GM12873 (cell line): Measurements from ENCODE around the gene ARX.

Source experiments
- CTCF ChIP-seq: IDR thresholded peaks from 2 replicates; pipeline ENCODE4 v1.5.1; 2012; ENCODE audit warnings: low read depth, mild to moderate bottlenecking, moderate library complexity, low read length, control low read depth; ENCODE audit not compliant: insufficient read depth; ENCODE audit errors: missing control alignments

Gene ARX

GRCh38 chrX:25005034-25005381, 10.8 kb downstream of the ARX start:
- TF ChIP-seq CTCF = no peak

- TF ChIP-seq CTCF = no peak
These were observed 11.2 kb downstream of the ARX start for GRCh38 chrX:25004485-25005032.

- TF ChIP-seq CTCF = no peak
These were observed 11.7 kb downstream of the ARX start for GRCh38 chrX:25004040-25004439.

- no peak for TF ChIP-seq CTCF
These were observed 12.5 kb downstream of the ARX start for GRCh38 chrX:25003066-25003849.

- no peak for TF ChIP-seq CTCF
These were observed 13.1 kb downstream of the ARX start for GRCh38 chrX:25002661-25003020.

GRCh38 chrX:25001808-25002660, 13.7 kb downstream of the ARX start:
- no peak for TF ChIP-seq CTCF

GRCh38 chrX:24999511-24999910, 16.3 kb downstream of the ARX start:
- no peak for TF ChIP-seq CTCF
